ENCODE data around the gene IL11RA.

DNA sequence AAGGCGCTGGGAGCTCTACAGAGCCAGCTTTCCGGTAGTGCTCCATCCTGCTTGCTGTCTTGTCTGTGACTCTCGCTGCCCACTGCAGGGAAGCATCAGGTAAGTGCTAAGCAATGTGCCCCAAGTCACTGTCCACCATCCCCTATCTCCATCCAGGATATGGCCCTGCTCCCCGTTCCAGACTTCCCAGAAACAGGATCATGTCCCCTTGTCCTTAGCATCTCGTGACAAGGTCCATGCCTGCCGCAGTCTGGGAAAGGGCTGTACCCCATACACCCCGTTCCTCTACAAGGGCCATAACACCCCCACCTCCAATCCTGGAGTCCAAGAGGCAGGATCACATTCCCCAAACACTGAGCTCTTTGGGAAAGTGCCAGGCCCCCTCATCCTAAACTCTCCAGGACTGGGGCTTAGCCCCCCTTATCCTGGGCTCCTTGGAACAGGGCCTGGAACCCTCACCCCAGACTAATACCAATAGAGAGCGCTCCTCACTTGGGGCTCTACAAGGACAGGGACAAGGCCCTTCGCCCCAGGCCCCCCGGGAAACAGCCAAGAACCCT is 40.7 kb upstream of the IL11RA start:
- TF ChIP-seq POLR2A (IDR thresholded peaks at IDR 0.05; ENCODE audit: low read depth, low read length) (no peak), POLR2AphosphoS5 (IDR thresholded peaks at IDR 0.05; ENCODE audit: low read depth, low read length) (no peak)
